HPDE6-E6E7 (cell line): ENCODE data around the gene KLHL24.
"Not testable (repeated sequence)": the region's sequence is repeated elsewhere in the genome, so short reads cannot be mapped to it uniquely, and the experiment has no call there.

Experiments
- DNase-seq: peaks from one replicate; pipeline ENCODE4 v3.0.0; 2011; ENCODE audit warnings: missing footprints; ENCODE audit errors: extremely low spot score

KLHL24 gene

GRCh38 chr3:183634707-183635106, 716 bp upstream of the KLHL24 start:
- DNase-seq = no peak

- DNase-seq = no peak
Observed at GRCh38 chr3:183635107-183635430, 354 bp upstream of the KLHL24 start.

- DNase-seq = peak; percentile 87
Observed at GRCh38 chr3:183636221-183637105, 1.0 kb downstream of the KLHL24 start.

GRCh38 chr3:183637106-183637486, 1.7 kb downstream of the KLHL24 start:
- no peak for DNase-seq

- DNase-seq = not testable (repeated sequence)
Observed at GRCh38 chr3:183637633-183638032, 2.2 kb downstream of the KLHL24 start.

- no peak for DNase-seq
Observed at GRCh38 chr3:183638101-183638852, 2.9 kb downstream of the KLHL24 start.

GRCh38 chr3:183640635-183641034, 5.2 kb downstream of the KLHL24 start:
- DNase-seq = not testable (repeated sequence)

GRCh38 chr3:183641882-183642281, 6.5 kb downstream of the KLHL24 start:
- DNase-seq = no peak

GRCh38 chr3:183644244-183644643, 8.8 kb downstream of the KLHL24 start:
- no peak for DNase-seq

GRCh38 chr3:183645254-183645653, 9.8 kb downstream of the KLHL24 start:
- DNase-seq = no peak

- DNase-seq = no peak
Observed at GRCh38 chr3:183650554-183650953, 15.1 kb downstream of the KLHL24 start.

- DNase-seq = no peak
Observed at GRCh38 chr3:183653209-183654064, 18.0 kb downstream of the KLHL24 start.

GRCh38 chr3:183654727-183655126, 19.3 kb downstream of the KLHL24 start:
- DNase-seq = no peak

GRCh38 chr3:183662099-183662498, 26.7 kb downstream of the KLHL24 start:
- DNase-seq = no peak

- DNase-seq = no peak
Observed at GRCh38 chr3:183664913-183665381, 29.5 kb downstream of the KLHL24 start.

- DNase-seq = no peak
Observed at GRCh38 chr3:183680061-183680460, 44.6 kb downstream of the KLHL24 start.

GRCh38 chr3:183687705-183688104, 52.3 kb downstream of the KLHL24 start:
- no peak for DNase-seq

GRCh38 chr3:183688874-183689273, 53.5 kb downstream of the KLHL24 start:
- DNase-seq = no peak

- not testable (repeated sequence) for DNase-seq
Observed at GRCh38 chr3:183689621-183690020, 54.2 kb downstream of the KLHL24 start.

GRCh38 chr3:183690402-183690995, 55.1 kb downstream of the KLHL24 start:
- DNase-seq = no peak

- no peak for DNase-seq
Observed at GRCh38 chr3:183692436-183692835, 57.0 kb downstream of the KLHL24 start.
